Thyroid gland (tissue), 4 donors: Measurements from ENCODE around the gene STOM. TPM values are rescaled to one million over a fixed set of nuclear protein-coding genes. Genes with fewer than 3 reads are reported as not detected.

Source experiments
- DNase-seq, 2 donors: peaks; one replicate each; pipeline ENCODE4 v3.0.0-alpha.2; 2019
- H3K27ac ChIP-seq, 3 donors: fragments of 200-600 bp; sonication (generic); 1 replicate in 2 of 3; 2 replicates in 1 of 3; pipeline ENCODE4 v1.5.1; 2016 to 2019; ENCODE audit warnings: mild to moderate bottlenecking in 1 of 3, moderate library complexity in 1 of 3
- H3K27me3 ChIP-seq: fragments of 200-600 bp; sonication (generic); one replicate; pipeline ENCODE4 v1.5.1; 2019
- H3K36me3 ChIP-seq, 2 donors: fragments of 200-600 bp; sonication (generic); one replicate each; pipeline ENCODE4 v1.5.1; 2016 to 2019
- H3K4me1 ChIP-seq, 2 donors: fragments of 200-600 bp; sonication (generic); one replicate each; pipeline ENCODE4 v1.5.1; 2017 to 2019
- H3K4me3 ChIP-seq, 3 donors: fragments of 200-600 bp; sonication (generic); replicated peaks in 1 of 3; 1 replicate in 2 of 3; 2 replicates in 1 of 3; pipeline ENCODE4 v1.5.1; 2016; ENCODE audit warnings: mild to moderate bottlenecking in 1 of 3
- H3K9me3 ChIP-seq: fragments of 200-600 bp; sonication (generic); one replicate; pipeline ENCODE4 v1.5.1; 2017
- POLR2A ChIP-seq, 2 donors: fragments of 450-650 bp; IDR thresholded peaks; one replicate each; pipeline ENCODE4 v1.6.1; 2017; ENCODE audit warnings: antibody characterized with exemption in 2 of 2, mild to moderate bottlenecking in 2 of 2, moderate library complexity in 1 of 2
- WGBS, 2 donors: methylation state at CpG; one replicate each; pipeline ENCODE4 v1.1.5; 2017; 5-methylcytosine and 5-hydroxymethylcytosine counted together
- intact Hi-C: fragments of 100-400 bp; cut with DNase I; formaldehyde crosslinking; loops from one replicate; pipeline ENCODE4 v1.15.1; 2023
- total RNA-seq, 4 donors: library from RNA; depleted of rRNA; stranded (reverse); fragments of >200 nt; gene quantifications; one replicate each; pipeline ENCODE4 v1.2.3, GENCODE V29; 2016
- TF ChIP-seq, protein P1 (sequence below), 6 experiments: fragments of 200-600 bp in 3 of 6; fragments of 450-650 bp in 3 of 6; sonication (generic) in 3 of 6; IDR thresholded peaks; one replicate each; pipeline ENCODE4 v1.5.1; 2016 to 2019; ENCODE audit warnings: antibody characterized with exemption in 6 of 6, mild to moderate bottlenecking in 2 of 6, inconsistent platforms in 1 of 6, moderate library complexity in 1 of 6

Gene STOM
- total RNA-seq, 4 donors from 2014 or later, result 104 to 275 (median 142) TPM

- Histone ChIP-seq H3K36me3 (peaks cover 31 to 55% of the 10 kb centered on the region in 2 donors), H3K27ac (peak overlapping the region; percentile 80 to 91 (median 83)), H3K4me3 (no peak overlapping the region), H3K9me3 (no peaks in the 10 kb centered on the region), H3K4me1 (peaks cover 29 to 55% of the 10 kb centered on the region in 2 donors), H3K27me3 (no peaks in the 10 kb centered on the region)
- 89 to 92% methylated on average over 5 of the region's 5 CpGs for WGBS, 2 donors
- DNase-seq, result no peak
- TF ChIP-seq, protein P1, sequence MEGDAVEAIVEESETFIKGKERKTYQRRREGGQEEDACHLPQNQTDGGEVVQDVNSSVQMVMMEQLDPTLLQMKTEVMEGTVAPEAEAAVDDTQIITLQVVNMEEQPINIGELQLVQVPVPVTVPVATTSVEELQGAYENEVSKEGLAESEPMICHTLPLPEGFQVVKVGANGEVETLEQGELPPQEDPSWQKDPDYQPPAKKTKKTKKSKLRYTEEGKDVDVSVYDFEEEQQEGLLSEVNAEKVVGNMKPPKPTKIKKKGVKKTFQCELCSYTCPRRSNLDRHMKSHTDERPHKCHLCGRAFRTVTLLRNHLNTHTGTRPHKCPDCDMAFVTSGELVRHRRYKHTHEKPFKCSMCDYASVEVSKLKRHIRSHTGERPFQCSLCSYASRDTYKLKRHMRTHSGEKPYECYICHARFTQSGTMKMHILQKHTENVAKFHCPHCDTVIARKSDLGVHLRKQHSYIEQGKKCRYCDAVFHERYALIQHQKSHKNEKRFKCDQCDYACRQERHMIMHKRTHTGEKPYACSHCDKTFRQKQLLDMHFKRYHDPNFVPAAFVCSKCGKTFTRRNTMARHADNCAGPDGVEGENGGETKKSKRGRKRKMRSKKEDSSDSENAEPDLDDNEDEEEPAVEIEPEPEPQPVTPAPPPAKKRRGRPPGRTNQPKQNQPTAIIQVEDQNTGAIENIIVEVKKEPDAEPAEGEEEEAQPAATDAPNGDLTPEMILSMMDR (IDR thresholded peaks at IDR 0.05), result no peak
- intact Hi-C loops, result loop anchor here (5.0 kb wide), 2 partner anchors 78 to 107 kb away; no protein-coding TSS in a partner anchor
Measured at GRCh38 chr9:121319383-121319780, 50.7 kb downstream of the STOM start.

GRCh38 chr9:121318631-121319382 lies 51.2 kb downstream of the STOM start:
- peak; percentile 56 to 71 for DNase-seq
- Histone ChIP-seq H3K27ac (peak overlapping the region; percentile 80 to 91 (median 83)), H3K36me3 (peaks cover 31 to 54% of the 10 kb centered on the region in 2 donors), H3K4me3 (no peak overlapping the region), H3K9me3 (no peaks in the 10 kb centered on the region), H3K27me3 (no peaks in the 10 kb centered on the region), H3K4me1 (peaks cover 29 to 55% of the 10 kb centered on the region in 2 donors)
- TF ChIP-seq, protein P1 (IDR thresholded peaks at IDR 0.05), result peak in 2 of 6 experiments; percentile 4 to 11
- no peak for TF ChIP-seq POLR2A (IDR thresholded peaks at IDR 0.05)
- 82 to 84% methylated on average over 16 to 19 of the region's 19 CpGs for WGBS, 2 donors
- intact Hi-C loops, result loop anchor here (5.0 kb wide), 2 partner anchors 78 to 107 kb away; no protein-coding TSS in a partner anchor

- no peak overlapping the region for H3K4me3 ChIP-seq
- intact Hi-C loops, result loop anchor here (5.0 kb wide), 2 partner anchors 79 to 106 kb away; no protein-coding TSS in a partner anchor
- DNase-seq, result peak; percentile 33 to 64
- peak overlapping the region; percentile 50 to 91 (median 80) for H3K27ac ChIP-seq
- H3K27me3 ChIP-seq, result no peaks in the 10 kb centered on the region
- H3K4me1 ChIP-seq, result peaks cover 29 to 54% of the 10 kb centered on the region in 2 donors
- TF ChIP-seq POLR2A (IDR thresholded peaks at IDR 0.05), result no peak
- TF ChIP-seq, protein P1 (IDR thresholded peaks at IDR 0.05), result no peak
- no peaks in the 10 kb centered on the region for H3K9me3 ChIP-seq
- peaks cover 35 to 60% of the 10 kb centered on the region in 2 donors for H3K36me3 ChIP-seq
- 47 to 73% methylated on average over 3 to 6 of the region's 6 CpGs for WGBS, 2 donors
Measured at GRCh38 chr9:121317737-121318630, 52.1 kb downstream of the STOM start.

DNA sequence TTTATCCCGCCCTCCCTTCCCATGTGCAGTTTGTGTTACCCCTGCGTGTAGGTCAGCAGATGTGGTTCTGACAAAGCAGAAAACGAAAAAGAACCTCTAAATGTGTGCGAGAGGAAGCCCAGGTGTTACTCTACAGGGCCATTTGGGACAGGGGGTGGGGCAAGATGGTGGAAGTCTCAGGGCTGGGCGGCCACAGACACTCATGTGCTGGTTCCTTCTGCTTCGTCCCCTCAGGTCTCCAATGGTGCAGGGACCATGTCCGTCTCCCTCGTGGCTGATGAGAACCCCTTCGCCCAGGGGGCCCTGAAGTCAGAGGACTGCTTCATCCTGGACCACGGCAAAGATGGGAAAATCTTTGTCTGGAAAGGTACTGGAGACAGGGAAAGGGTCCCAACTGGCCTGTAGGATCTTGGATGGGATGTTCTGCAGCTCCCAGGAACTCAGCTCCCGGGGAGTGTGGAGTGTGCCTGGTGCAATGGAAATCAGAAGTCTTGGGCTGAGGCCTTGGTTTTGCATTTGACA lies 53.1 kb downstream of the STOM start:
- H3K4me1 ChIP-seq, result peaks cover 21 to 43% of the 10 kb centered on the region in 2 donors
- H3K4me3 ChIP-seq, result no peak overlapping the region
- H3K27ac ChIP-seq, result peak overlapping the region in 2 of 3 donors; percentile 80 to 91
- TF ChIP-seq POLR2A (IDR thresholded peaks at IDR 0.05), result no peak
- TF ChIP-seq, protein P1 (IDR thresholded peaks at IDR 0.05), result no peak
- no peaks in the 10 kb centered on the region for H3K9me3 ChIP-seq
- 94% methylated on average over 11 of the region's 11 CpGs for WGBS, 2 donors
- intact Hi-C loops, result loop anchor here (5.0 kb wide), 2 partner anchors 80 to 105 kb away; no protein-coding TSS in a partner anchor
- peaks cover 45 to 68% of the 10 kb centered on the region in 2 donors for H3K36me3 ChIP-seq
- DNase-seq, result no peak
- H3K27me3 ChIP-seq, result no peaks in the 10 kb centered on the region
